Mucosa of rectum (tissue), 2 donors: ENCODE results near the gene DIS3L2.

Experiments used
- H3K27ac ChIP-seq, 2 donors: one replicate each; pipeline ENCODE4 v1.7.0; 2013; ENCODE audit warnings: inconsistent platforms in 2 of 2, low read depth in 2 of 2, low read length in 2 of 2
- H3K27me3 ChIP-seq, 2 donors: one replicate each; pipeline ENCODE4 v1.7.0; 2013; ENCODE audit warnings: low read length in 2 of 2; ENCODE audit not compliant: control insufficient read depth in 2 of 2, insufficient read depth in 2 of 2
- H3K36me3 ChIP-seq, 2 donors: one replicate each; pipeline ENCODE4 v1.7.0; 2013; ENCODE audit warnings: low read length in 2 of 2; ENCODE audit not compliant: control insufficient read depth in 2 of 2, insufficient read depth in 2 of 2
- H3K4me1 ChIP-seq, 2 donors: one replicate each; pipeline ENCODE4 v1.7.0; 2013; ENCODE audit warnings: low read length in 2 of 2, mild to moderate bottlenecking in 1 of 2; ENCODE audit not compliant: control insufficient read depth in 2 of 2, insufficient read depth in 2 of 2
- H3K4me3 ChIP-seq, 2 donors: one replicate each; pipeline ENCODE4 v1.7.0; 2013; ENCODE audit warnings: low read length in 2 of 2
- H3K9ac ChIP-seq, 2 donors: one replicate each; pipeline ENCODE4 v1.7.0; 2013; ENCODE audit warnings: low read length in 2 of 2, low read depth in 1 of 2, mild to moderate bottlenecking in 1 of 2
- H3K9me3 ChIP-seq, 2 donors: one replicate each; pipeline ENCODE4 v1.7.0; 2013; ENCODE audit warnings: low read length in 2 of 2; ENCODE audit not compliant: control insufficient read depth in 2 of 2
- donor health status: healthy.
- donor health status: Normal muscosa, but diverticular disease.

Gene DIS3L2

DNA sequence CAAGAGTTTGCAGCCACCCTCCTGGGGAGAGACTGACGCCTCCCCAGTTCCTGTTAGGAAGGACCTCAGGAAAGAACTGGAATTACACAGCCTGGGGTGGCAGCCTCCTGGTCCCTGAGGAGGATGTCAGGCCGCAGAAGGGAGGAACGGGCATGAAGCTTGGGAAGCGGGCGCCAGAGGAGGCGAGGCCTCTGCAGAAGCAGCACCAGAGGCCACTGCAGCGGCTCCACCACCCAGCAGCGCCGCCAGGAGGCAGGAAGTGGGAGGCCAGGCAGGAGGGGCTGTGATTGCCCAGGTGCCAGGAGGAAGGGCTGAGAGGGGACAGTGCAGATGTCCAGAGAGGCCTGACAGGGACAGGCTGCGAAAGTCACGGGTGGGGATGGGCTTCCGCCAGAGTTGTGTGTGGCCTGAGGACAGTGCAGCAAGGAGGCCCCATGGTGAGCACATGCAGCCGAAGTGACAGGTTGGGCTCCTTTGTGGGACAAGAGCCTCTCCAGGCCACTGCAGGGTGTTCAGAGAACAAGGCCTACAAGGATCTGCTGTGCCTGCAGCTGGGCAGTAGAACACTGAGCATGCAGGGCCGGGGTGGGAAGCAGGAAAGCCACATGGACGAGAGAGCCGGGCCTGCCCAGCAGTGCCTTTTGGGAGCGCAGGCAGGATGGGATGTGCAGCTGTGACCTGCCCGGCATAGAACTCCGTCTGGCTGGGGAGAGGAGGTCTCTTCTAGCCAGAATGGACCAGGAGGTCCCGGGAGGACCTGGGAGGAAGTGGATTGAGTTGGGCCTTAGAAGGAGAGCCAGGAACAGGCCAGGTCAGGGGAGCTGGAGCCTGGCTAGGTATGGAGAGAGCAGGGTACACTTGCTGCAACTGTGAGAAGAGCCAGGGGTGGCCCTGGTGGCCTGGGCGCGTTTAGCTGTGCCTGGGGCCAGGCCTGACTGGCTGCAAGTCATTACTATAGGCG lies 377.9 kb downstream of the DIS3L2 start:
- Histone ChIP-seq H3K27me3 (no peaks in the 10 kb centered on the region), H3K9ac (no peak overlapping the region), H3K9me3 (no peaks in the 10 kb centered on the region), H3K27ac (no peak overlapping the region), H3K36me3 (no peaks in the 10 kb centered on the region), H3K4me1 (no peaks in the 10 kb centered on the region), H3K4me3 (no peak overlapping the region)

- Histone ChIP-seq H3K9ac (no peak overlapping the region), H3K27me3 (no peaks in the 10 kb centered on the region), H3K27ac (no peak overlapping the region), H3K9me3 (no peaks in the 10 kb centered on the region), H3K4me3 (no peak overlapping the region), H3K4me1 (no peaks in the 10 kb centered on the region), H3K36me3 (no peaks in the 10 kb centered on the region)
These were observed 378.8 kb downstream of the DIS3L2 start for GRCh38 chr2:232340171-232340935.

- no peaks in the 10 kb centered on the region for H3K36me3 ChIP-seq
- H3K27me3 ChIP-seq = no peaks in the 10 kb centered on the region
- H3K4me3 ChIP-seq = no peak overlapping the region
- H3K9ac ChIP-seq = no peak overlapping the region
- no peaks in the 10 kb centered on the region for H3K9me3 ChIP-seq
- H3K4me1 ChIP-seq = no peaks in the 10 kb centered on the region
- no peak overlapping the region for H3K27ac ChIP-seq
These were observed 379.7 kb downstream of the DIS3L2 start for GRCh38 chr2:232341061-232341738.

GRCh38 chr2:232341739-232342126 lies 380.2 kb downstream of the DIS3L2 start:
- H3K36me3 ChIP-seq = no peaks in the 10 kb centered on the region
- H3K9me3 ChIP-seq = no peaks in the 10 kb centered on the region
- no peak overlapping the region for H3K4me3 ChIP-seq
- no peak overlapping the region for H3K9ac ChIP-seq
- H3K4me1 ChIP-seq = no peaks in the 10 kb centered on the region
- no peak overlapping the region for H3K27ac ChIP-seq
- no peaks in the 10 kb centered on the region for H3K27me3 ChIP-seq

DNA sequence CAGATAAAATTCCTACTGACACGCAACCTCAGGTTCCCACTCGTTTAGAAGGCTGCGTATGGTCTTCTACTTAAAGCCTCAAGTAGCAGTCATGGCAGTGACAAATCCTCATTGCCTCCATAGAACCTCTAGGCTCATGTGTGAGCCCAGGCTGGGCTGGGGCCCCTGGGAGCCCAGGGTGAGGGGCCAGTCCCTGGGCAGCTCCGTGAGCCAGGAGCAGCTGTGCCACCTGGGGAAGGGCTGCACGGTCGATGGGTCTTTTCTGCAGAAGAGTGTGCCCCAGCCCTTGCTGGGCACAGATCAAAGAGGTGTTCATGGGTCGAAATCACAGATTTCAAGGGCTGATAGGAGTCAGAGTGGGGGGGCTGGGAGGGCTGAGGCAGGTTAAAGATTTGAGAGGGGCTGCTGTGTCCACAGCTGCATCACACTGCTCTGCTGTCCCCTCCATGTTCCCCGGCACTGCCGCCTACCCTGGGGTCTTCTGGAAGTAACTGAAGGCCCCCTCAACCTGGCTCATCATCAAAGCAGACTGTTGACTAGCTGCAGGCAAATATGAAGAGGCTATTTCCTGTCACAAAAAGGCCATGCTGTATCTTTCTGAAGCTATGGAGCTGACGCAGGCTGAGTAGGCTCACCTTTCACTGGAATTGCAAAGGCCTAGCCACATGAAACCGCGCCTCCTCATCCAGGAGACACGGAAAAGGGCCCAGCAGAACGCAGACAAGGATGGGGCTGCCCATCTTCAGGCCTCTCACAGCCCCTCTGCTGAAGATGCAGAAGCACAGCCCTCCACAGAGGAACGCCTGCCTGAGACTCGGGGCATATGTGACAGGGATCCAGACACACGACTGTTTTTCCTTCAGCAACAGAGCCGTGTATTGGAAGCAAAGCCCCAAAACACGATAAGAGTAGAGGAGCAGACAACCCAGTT lies 381.4 kb downstream of the DIS3L2 start:
- Histone ChIP-seq H3K36me3 (no peaks in the 10 kb centered on the region), H3K27ac (no peak overlapping the region), H3K9ac (no peak overlapping the region), H3K4me3 (no peak overlapping the region), H3K4me1 (no peaks in the 10 kb centered on the region), H3K9me3 (no peaks in the 10 kb centered on the region), H3K27me3 (no peaks in the 10 kb centered on the region)

GRCh38 chr2:232343821-232344220 lies 382.3 kb downstream of the DIS3L2 start:
- H3K27me3 ChIP-seq = no peaks in the 10 kb centered on the region
- no peak overlapping the region for H3K4me3 ChIP-seq
- no peaks in the 10 kb centered on the region for H3K9me3 ChIP-seq
- no peaks in the 10 kb centered on the region for H3K36me3 ChIP-seq
- no peak overlapping the region for H3K27ac ChIP-seq
- no peaks in the 10 kb centered on the region for H3K4me1 ChIP-seq
- no peak overlapping the region for H3K9ac ChIP-seq

- Histone ChIP-seq H3K27ac (no peak overlapping the region), H3K36me3 (no peaks in the 10 kb centered on the region), H3K4me3 (no peak overlapping the region), H3K27me3 (peaks cover 4 to 8% of the 10 kb centered on the region in 2 donors), H3K9ac (no peak overlapping the region), H3K9me3 (no peaks in the 10 kb centered on the region), H3K4me1 (peaks cover 7 to 8% of the 10 kb centered on the region in 2 donors)
These were observed 383.7 kb downstream of the DIS3L2 start for GRCh38 chr2:232345251-232345650.

GRCh38 chr2:232347369-232347768 lies 385.9 kb downstream of the DIS3L2 start:
- Histone ChIP-seq H3K27me3 (peaks cover 20% of the 10 kb centered on the region in 2 donors), H3K9me3 (no peaks in the 10 kb centered on the region), H3K4me3 (no peak overlapping the region), H3K36me3 (no peaks in the 10 kb centered on the region), H3K9ac (no peak overlapping the region), H3K4me1 (peaks cover 7 to 8% of the 10 kb centered on the region in 2 donors), H3K27ac (no peak overlapping the region)

DNA sequence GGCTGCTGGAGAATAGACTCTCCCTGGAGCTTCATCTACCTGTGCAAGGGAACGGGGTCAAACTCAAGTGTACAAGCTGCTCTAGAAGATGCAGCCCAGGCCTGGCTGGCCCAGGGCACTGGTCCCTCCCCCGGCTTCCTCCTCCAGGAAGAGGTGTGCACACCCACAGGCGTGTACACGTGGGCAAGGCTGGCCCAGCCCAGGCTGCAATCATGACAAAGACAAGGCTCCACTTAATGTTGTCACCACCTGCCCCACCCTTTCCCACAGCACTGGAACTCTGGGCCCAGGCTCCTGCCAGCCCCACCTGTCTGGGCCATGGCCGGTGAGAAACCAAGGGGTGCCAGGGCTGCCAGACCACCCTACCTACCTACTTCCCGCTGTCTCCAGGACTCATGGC lies 387.4 kb downstream of the DIS3L2 start:
- Histone ChIP-seq H3K27ac (no peak overlapping the region), H3K36me3 (no peaks in the 10 kb centered on the region), H3K27me3 (peaks cover 24 to 27% of the 10 kb centered on the region in 2 donors), H3K9me3 (no peaks in the 10 kb centered on the region), H3K9ac (no peak overlapping the region), H3K4me1 (peaks cover 7 to 8% of the 10 kb centered on the region in 2 donors), H3K4me3 (no peak overlapping the region)
